HG03575 (cell line): Measurements from ENCODE around the gene RWDD3.

Experiments
- ATAC-seq: cut with Tn5 transposase; IDR thresholded peaks from one replicate; pipeline ENCODE4 v1.9.1; 2021; ENCODE audit not compliant: unreplicated experiment, insufficient number of reproducible peaks, low FRiP score; ENCODE audit errors: extremely low read depth

RWDD3 gene

DNA sequence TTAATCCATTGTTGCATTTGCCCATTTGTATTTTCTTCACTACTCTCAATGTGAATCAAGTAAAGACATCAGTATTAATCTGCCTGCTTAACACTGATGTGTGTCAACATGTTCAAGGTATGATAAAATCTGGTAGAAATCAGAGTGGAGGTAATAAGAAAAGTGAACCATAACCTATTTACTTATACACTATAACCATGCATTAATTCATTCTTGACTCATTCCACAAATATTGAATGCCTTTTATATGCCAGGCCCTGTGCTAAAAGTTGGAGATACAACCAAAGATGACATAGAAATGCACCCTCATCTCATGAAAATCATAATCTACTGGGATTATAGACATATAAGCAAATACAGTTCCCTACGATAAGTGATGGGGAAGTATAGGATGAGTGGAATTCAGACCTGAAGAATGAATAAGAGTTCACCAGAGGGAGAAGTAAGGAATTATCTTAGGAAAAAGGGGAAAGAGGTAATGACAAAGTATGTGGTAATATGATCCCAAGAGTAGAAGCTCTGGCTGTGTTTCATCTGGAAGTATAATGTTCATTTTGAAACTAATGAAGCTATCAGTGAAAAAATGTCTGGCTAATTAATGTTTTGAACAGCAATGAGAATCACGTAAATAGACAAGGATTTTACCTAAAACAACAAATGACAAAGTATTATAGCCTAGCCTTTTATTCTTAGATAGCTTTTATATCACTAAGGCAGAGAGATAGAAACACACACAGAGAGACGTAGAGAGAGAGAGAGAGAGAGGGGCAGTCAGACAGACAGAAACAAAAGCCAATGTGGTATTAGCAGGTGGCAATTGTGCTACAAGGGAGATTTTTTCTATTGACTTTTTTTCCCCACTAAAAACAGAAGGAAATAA lies 7.0 kb upstream of the RWDD3 start:
- no peak for ATAC-seq

DNA sequence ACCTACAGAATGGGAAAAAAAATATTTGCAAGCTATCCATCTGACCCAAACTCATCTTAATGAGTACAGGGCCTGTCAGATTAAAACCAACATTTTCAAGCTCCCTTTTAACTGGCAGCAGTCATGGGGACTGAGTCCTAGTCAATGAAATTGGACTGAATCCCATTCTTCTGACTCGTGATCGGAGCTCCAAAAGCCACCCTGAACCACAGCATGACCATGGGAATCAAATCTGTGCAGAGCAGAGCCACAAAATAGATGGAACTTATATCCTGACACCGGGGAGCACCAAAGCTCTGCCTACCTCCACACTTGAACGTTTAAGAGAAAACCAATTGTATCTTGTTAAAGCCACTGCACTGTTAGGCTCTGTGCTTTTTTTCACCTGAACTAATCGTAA lies 5.0 kb upstream of the RWDD3 start:
- no peak for ATAC-seq

DNA sequence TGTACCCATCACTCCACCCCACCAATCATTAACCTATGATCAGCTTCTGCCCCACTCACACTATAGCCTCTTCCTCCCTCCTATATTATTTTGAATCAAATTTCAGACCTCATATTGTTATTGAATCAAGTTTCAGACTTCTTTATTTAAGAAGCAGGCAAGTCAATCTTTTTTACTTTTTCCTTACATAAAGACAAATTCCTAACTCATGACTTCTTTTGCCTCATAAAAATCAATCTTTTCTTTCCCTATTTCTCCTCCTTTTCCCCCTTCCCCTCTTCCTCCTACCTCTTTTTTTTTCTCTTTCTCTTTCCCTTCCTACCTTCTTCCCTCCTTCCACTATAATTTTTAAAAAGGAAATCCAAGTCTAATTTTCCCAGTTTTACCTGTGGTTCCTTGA lies 4.3 kb upstream of the RWDD3 start:
- no peak for ATAC-seq

DNA sequence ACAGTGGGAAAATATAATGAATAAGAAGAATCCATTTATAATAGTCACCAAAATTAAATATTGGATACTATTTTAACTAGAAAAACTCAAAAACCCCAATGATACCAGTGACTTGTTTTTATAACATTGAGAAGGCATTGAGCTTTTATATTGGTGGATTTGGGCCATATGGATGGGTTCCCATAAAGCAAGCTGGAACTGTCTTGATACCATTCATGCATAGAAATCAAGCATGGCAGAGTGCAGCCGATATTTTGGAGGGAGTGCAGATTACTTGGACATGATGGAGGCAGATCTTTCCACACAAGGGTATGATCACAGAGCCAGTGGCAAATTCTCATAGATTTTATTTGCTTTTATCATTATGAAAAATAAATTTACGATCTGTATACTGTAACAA lies 3.8 kb upstream of the RWDD3 start:
- no peak for ATAC-seq

DNA sequence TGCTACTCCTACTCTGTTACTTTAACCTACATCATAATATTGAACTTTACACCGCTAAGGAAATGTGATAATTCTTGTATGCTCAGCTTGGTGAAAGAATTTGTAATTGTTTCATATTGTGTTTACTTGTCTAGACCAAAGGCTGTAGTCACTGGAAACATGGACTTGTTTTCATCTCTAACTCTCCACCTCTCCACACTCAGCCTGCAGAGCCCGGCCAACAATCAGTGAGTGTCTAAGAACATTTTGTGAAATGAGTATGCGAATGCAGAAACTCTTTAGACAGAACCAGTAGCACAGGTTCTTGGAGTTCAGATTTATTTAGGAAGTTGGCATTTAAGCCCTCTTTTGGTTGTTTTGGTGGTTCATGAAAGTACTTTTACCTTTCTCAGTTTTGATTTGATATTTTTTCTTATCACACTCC lies 3.2 kb upstream of the RWDD3 start:
- ATAC-seq: no peak

DNA sequence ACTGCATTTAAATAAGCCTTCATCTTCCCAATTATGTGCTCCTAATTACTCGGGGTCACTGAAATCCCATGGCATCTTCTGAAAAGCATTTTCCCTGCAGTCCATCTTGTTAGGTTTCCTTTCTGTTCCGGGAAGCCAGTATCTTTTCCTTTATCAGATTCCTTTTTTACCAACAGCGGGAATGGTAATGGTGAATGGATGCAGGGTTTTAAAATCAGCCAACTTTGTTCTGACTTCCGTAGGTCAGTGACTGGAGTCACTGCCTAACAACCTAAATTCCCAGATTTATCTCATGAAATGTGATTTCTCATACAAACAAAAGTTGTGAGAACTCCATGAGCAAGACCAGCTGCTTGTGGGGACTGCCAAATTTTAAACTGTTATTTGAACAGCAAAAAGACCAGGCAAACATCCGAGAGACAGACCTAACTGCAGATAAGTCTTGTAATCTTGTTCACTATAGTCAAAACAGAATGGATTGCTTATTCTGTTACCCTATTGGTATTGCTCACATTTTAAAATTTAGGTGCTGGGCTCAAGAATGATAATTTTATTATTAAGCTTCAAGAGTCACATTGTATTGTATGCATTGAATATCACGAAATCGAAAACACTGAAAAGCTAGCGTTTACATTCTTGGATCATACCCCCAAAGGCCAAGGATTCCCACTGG lies 1.2 kb upstream of the RWDD3 start:
- ATAC-seq: no peak

DNA sequence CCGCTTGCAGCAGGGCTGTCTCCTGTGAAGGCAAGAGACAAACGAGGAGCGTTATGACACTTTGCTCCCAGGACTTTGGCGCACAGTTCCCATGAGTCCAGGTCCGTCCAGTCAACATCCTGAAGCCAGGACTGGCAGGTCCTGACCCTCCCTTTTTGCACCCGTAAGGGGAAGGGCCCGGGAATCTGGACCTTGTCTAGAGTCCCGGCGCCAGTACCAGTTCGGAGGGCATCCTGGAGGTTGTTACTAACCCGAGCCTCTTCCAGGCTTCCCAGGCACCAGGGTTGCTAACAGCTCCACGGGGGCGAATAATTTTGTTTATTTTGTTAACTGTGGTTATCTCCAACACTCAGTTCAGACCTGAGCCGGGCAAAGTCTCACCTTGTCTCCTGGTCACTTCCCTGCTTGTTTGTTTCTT lies 682 bp upstream of the RWDD3 start:
- ATAC-seq: no peak

DNA sequence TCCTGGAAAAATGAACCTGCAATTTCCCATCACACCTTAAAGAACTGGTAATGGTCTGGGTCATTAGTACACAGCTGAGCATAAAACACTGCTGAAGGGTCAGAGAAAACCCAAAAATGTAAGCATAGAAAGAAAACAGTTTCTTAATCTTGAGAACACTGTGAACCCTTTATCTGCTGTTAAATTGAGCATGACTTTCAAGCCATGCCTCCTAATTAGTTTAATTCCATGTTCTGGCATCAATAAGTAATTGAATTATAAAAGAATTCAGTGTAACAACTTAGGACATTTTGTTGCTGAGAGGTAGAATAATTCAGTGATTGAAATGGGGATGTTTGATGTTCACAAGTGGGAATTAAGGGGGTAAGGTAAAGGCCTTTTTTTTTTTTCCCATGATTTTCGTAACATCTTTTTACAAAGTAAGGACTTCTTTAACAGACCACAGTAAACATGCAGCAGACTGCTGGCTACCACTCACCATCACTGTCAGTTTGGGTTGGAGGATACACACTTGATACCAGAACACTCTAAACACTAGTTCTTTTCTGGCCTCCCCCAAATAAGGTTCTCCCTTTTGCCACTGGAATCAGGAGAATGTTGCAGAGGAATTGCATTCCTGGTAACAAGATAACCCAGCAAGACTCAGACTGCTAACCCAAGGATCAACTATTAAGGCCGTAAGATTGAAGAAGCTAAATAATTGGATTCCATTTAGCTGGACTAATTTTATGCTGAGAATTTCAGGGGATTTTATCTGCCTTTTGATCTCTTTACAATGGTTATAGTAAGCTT lies 3.0 kb downstream of the RWDD3 start:
- ATAC-seq: no peak

DNA sequence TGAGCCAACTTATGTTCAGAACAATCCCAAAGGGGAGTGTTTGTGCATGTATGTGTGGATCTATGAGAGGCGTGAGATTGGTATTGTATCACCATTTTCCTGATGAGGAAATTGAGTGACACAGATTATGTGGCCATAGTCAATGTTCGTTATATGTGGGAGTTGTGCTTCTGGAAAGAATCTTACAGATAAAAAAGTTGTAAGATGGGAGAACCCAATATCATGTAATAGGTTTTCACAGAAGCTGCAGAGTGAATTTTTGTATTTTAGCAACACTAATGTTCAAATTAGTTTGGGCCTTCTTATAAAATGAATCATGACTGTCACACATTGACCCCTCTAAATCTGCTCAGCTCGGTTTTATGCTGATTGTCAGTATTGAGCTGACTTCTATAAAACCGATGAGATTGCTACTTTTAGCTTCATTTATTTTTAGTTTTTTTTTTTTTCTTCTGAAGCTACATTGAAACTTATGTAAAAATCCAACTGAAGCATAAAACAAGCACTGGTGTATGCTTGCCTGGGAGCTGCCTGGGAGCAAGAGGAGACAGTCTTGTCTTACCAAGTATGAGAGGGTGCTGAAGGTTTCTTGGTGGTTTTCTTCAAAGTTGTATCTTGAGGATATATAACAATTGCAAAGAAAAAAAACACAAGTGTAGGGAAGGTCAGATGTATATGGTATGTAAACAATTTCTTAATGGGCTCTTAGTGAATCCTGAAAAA lies 4.1 kb downstream of the RWDD3 start:
- ATAC-seq: no peak

DNA sequence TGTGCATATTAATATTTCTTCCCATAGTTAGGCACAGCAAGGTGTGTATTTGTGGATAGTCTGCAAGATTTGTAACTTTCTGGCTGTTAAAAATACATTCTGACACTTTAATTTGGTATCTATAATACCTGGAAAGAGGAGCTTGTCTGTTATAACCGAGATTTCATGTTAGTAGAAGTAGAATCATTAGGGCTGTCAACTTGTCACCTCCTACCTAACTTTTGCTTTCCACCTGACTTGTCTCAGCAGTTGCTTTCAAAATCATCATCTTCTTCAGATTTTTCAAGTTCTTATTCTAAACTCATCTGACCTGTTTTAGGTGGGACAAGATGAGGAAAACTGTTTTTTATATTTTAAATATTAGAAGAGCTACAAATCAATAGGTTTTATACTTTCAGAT lies 11.0 kb downstream of the RWDD3 start:
- no peak for ATAC-seq

DNA sequence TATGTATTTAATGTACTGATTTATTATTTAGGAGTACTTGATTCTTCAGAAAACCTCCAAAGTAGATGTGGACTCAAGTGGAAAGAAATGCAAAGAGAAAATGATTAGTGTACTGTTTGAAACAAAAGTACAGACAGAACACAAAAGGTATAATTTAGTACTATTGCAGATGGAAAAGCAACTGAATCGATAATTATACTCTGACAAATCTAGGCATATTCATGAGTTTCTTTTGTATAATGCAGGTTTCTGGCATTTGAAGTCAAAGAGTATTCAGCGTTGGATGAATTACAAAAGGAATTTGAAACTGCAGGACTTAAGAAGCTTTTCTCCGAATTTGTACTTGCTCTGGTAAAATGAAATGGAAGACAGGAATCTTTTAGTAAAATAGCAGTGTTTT lies 12.5 kb downstream of the RWDD3 start:
- no peak for ATAC-seq

DNA sequence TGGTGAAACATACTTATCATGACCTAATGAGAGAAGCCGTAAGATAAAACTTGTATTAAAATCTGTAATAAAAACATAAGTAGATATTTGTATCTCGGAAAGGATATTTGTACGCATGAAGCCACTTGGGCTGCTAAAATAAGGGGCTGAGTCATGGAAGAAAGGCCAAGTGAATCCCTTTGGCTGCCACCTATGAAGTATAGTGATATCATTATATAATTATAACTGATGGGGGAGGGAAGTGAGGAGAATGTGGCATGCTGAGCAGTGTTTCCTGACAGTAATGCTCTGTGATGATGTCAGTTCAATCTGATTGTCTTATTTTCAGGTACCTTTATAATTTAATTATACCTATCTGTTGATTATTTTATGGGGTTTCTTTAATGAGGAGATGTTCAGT lies 13.6 kb downstream of the RWDD3 start:
- ATAC-seq: no peak

DNA sequence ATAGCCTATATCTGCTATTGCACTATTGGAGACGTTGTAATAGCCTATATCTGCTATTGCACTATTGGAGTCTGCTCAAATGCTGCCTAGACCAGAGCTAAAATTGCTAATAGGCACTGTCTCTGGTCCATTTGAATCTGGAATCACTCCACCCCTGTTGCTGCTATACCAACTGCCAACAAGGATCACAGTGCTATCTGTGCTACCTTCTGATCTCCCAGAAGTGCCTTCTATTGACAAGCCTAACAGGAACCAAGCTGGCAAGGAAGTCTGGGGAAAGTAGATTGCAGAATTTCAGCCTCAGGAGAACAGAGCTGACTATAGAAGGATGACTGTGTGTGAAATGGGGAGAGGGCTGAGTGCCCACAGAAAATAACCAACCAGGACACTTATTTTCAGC lies 15.9 kb downstream of the RWDD3 start:
- no peak for ATAC-seq

DNA sequence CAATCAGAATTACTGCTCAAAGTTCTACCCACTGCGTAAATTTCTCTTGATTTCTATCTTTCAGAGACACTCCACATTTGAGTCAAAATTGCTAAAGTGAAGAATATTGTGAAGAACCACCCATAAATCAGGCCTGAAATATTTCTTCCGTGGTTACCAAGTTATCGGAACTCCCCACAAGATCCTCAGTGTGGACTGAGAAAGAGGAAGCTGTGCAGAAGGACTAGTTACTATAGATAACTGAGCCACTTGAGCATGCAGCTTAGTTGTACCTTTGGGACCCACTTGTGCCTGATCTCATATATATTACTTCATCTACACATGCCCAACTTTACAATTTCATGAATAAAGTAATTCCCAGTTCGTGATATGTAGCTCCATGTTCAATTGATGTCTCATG lies 18.4 kb downstream of the RWDD3 start:
- no peak for ATAC-seq

DNA sequence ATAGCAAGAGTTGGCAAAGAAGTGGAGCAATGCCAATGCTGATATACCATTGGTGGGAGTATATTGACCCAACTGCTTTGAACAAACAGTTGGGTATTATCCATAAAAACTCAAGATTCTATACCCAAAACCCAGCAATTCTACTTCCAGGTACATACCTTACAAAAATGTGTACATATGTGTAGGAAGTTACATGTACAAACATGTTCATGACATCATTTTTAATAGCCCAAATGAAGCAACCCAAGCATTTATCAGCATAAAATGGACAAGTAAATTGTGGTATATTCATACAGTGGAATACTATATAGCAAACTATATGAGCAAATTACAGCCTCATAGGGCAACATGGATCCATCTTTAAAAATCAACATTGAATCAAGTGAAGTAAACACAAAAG lies 20.9 kb downstream of the RWDD3 start:
- no peak for ATAC-seq

DNA sequence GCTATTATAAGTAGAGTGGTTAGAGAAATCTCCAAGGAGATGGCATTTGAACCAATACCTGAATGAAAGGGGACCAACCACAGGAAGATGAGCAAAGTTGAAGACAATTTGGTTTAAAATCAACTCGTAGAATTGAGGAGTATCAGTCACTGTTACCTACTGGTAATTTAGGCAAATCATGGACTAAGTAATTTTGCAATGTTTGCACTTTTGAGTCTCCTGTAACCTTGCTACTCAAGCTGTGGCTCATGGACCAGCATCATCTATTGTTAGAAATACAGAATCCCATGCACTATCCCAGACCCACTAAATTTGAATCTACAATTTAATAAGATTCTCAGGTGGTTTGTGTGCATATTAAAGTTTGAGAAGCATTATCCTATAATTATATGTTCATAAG lies 21.8 kb downstream of the RWDD3 start:
- ATAC-seq: no peak

DNA sequence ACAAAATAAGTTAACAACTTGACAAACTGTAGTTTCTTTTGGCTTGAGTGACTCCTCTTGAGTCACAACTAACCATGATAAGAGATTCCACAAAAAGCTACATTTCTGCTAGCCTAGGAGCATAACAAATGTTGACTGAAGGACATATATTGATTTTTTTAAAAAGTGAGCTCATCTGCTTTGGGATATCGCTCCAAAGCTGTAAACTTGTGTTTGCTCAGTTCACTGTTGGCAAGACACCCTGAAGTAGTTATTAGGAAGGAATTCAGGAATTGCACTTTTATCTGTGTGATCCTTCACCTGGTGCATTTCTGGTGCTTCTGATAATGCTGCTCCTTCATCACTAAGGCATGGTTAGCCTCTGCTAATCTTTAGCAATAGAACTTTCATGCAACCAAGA lies 23.7 kb downstream of the RWDD3 start:
- no peak for ATAC-seq

DNA sequence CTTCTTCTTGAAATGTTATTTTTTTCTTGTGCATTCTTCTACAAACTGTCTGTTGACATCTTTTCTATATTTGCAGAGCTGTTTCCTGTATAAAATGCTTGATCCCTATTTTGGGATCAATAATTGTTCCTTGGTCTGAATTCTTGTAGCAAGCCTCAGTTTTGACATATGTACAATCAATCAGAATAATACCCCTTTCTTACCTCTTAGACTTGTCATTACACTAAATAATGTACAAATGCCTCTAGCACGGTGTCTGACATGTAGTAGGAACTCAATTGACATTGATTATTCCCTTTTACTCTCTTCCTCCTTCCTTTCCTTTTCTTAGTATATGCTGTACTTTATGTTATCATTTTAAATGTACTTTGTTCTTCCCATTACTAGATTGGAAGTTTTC lies 25.2 kb downstream of the RWDD3 start:
- no peak for ATAC-seq

DNA sequence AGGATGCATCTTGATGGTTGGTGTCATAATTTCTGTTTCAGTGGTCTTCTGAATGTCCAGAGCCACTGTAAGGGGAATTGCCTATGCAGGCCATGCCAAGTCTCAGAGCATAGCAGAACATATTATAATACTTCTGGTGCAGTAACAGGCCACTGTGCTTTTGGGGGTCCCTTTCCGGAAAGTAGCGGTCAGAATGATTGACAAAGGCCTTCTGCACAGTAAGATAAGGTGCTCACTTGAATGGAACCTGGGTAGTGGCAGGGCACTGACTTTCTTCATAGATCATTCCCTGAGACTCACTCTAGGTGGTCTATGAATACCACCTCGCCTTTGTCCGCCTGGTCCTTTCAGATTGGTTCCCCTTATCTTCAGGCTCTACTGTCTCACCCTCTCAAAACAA lies 28.9 kb downstream of the RWDD3 start:
- no peak for ATAC-seq
